ENCODE results near the gene NACC1. TPM values are rescaled to one million over a fixed set of nuclear protein-coding genes. Genes with fewer than 3 reads are reported as not detected.
A peak's percentile ranks its signal among the peaks of the same experiment; 100 is the strongest.

NACC1 gene
- polyA plus RNA-seq, 2 of the 4 experiments (the other 2 are of a cell fraction), result 26.1 to 37.9 TPM

GRCh38 chr19:13172346-13173138 is 54.5 kb downstream of the NACC1 start:
- ATAC-seq (peak; percentile 19 to 43; a peak in 4 of 6 replicates), FAIRE-seq (no peak), DNase-seq (ENCODE audit: low read depth in 1 of 2, low spot score in 1 of 2) (peak; percentile 60 to 91)
- ChIA-PET CTCF (no interaction called here), POLR2A (interaction anchor here (1.6 kb wide), 1 partner anchor 10 kb away, joined by 3 read pairs; no protein-coding TSS in a partner anchor)
- no peak overlapping the region for H3K4me3 ChIP-seq
- TF ChIP-seq FOSL2 (IDR thresholded peaks at IDR 0.05), result 0 out of 2 replicates have a peak, but pooled peaks have one; percentile 29
- TF ChIP-seq FOSL2 (CRISPR knock-in tag; IDR thresholded peaks at IDR 0.05), result peak; percentile 80
- TF ChIP-seq SMC3 (IDR thresholded peaks at IDR 0.05), result 0 out of 3 replicates have a peak, but pooled peaks have one; percentile 7
- TF ChIP-seq RAD21 (conservative IDR thresholded peaks at IDR 0.05 in 1 of 2, IDR thresholded peaks at IDR 0.05 in 1 of 2), result 0 out of 5 replicates have a peak, but pooled peaks of 1 of the 2 experiments have one; percentile 7
- peak in 1 of 2 experiments; percentile 32; a peak in 1 of 5 replicates for TF ChIP-seq JUN (IDR thresholded peaks at IDR 0.05)
- TF ChIP-seq HES2 (IDR thresholded peaks at IDR 0.05), result no peak
- no peak for TF ChIP-seq HEYL (CRISPR knock-in tag; IDR thresholded peaks at IDR 0.05)
- peak; percentile 95 for TF ChIP-seq GATA3 (IDR thresholded peaks at IDR 0.05; ENCODE audit: borderline replicate concordance)
- WGBS (ENCODE audit: missing lambda C conversion rate), result 6% methylated on average over 14 of the region's 18 CpGs
- H3K4me1 ChIP-seq, result peaks cover 54% of the 10 kb centered on the region
- peak overlapping the region; percentile 100 for H3K27ac ChIP-seq
- peak overlapping the region; percentile 51 for H3K4me2 ChIP-seq
- H3K9me3 ChIP-seq, result no peaks in the 10 kb centered on the region

DNA sequence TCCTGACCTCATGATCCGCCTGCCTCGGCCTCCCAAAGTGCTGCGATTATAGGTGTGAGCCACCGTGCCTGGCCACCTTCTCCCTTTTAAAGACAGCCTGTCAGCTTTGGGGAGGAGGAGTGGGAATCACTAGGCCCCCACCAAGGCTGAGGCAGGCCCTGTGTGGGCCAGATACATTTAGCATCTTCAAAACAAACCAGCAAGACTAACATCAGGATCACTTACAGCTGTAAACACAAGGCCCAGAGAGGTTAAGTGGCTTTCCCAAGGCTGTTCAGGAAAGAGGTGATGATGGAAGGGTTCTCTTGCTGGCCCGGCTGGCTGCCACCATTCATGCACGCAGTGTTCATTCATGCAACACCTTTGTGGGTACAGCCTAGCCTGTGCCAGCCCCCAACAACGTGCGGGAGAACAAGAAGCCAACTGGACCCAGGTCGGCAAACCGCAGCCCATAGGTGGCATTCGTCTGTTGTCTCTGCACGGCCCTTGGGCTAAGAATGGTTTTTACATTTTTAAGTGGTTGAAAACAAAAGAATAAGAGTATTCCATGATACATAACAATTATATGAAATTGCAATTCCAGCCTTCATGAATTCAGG is 55.2 kb downstream of the NACC1 start:
- WGBS (ENCODE audit: missing lambda C conversion rate), result 81% methylated on average over 12 of the region's 12 CpGs
- Histone ChIP-seq H3K4me1 (peaks cover 50% of the 10 kb centered on the region), H3K27ac (peak overlapping the region; percentile 100), H3K9me3 (no peaks in the 10 kb centered on the region), H3K4me3 (no peak overlapping the region), H3K4me2 (peak overlapping the region; percentile 51)
- FAIRE-seq (no peak), ATAC-seq (no peak), DNase-seq (ENCODE audit: low read depth in 1 of 2, low spot score in 1 of 2) (no peak)
- POLR2A ChIA-PET, result interaction anchor here (1.6 kb wide), 1 partner anchor 10 kb away, joined by 3 read pairs; no protein-coding TSS in a partner anchor
- TF ChIP-seq ESRRA (IDR thresholded peaks at IDR 0.05; ENCODE audit: borderline replicate concordance, low read length) (no peak), ZSCAN20 (CRISPR knock-in tag; IDR thresholded peaks at IDR 0.05) (no peak), CEBPB (IDR thresholded peaks at IDR 0.05) (no peak), CBX2 (IDR thresholded peaks at IDR 0.05; ENCODE audit: borderline replicate concordance, low read depth) (no peak), MYC (IDR thresholded peaks at IDR 0.05; ENCODE audit: borderline replicate concordance, low read length) (no peak), KDM1A (IDR thresholded peaks at IDR 0.05; ENCODE audit: low read depth) (no peak)
- CTCF ChIA-PET, result no interaction called here

GRCh38 chr19:13176345-13176744 is 58.3 kb downstream of the NACC1 start:
- FAIRE-seq (no peak), ATAC-seq (no peak), DNase-seq (ENCODE audit: low read depth in 1 of 2, low spot score in 1 of 2) (no peak)
- H3K9me3 ChIP-seq, result no peaks in the 10 kb centered on the region
- no peak overlapping the region for H3K4me2 ChIP-seq
- 75% methylated on average over 8 of the region's 8 CpGs for WGBS (ENCODE audit: missing lambda C conversion rate)
- POLR2A ChIA-PET, result no interaction called here
- H3K4me1 ChIP-seq, result peaks cover 20% of the 10 kb centered on the region
- TF ChIP-seq MYC (IDR thresholded peaks at IDR 0.05; ENCODE audit: borderline replicate concordance, low read length), result no peak
- TF ChIP-seq CEBPB (IDR thresholded peaks at IDR 0.05), result no peak
- no peak for TF ChIP-seq HOXA7 (CRISPR knock-in tag; IDR thresholded peaks at IDR 0.05)
- no peak for TF ChIP-seq RARB (CRISPR knock-in tag; IDR thresholded peaks at IDR 0.05)
- TF ChIP-seq SREBF2 (IDR thresholded peaks at IDR 0.05), result no peak
- TF ChIP-seq RCOR1 (IDR thresholded peaks at IDR 0.05; ENCODE audit: low read depth, low read length), result no peak
- TF ChIP-seq ESRRA (IDR thresholded peaks at IDR 0.05; ENCODE audit: borderline replicate concordance, low read length), result no peak
- TF ChIP-seq ZC3H11A (IDR thresholded peaks at IDR 0.05), result no peak
- no peak for TF ChIP-seq ZFP36 (IDR thresholded peaks at IDR 0.05; ENCODE audit: borderline replicate concordance, partially characterized antibody)
- no peak for TF ChIP-seq MAX (IDR thresholded peaks at IDR 0.05)
- TF ChIP-seq HDAC2 (IDR thresholded peaks at IDR 0.05), result no peak
- no peak for TF ChIP-seq POLR2A (IDR thresholded peaks at IDR 0.05; ENCODE audit: low read length)
- no peak for TF ChIP-seq GATA3 (IDR thresholded peaks at IDR 0.05; ENCODE audit: borderline replicate concordance)
- TF ChIP-seq ZSCAN20 (CRISPR knock-in tag; IDR thresholded peaks at IDR 0.05), result no peak
- TF ChIP-seq TP53 (CRISPR knock-in tag; IDR thresholded peaks at IDR 0.05), result no peak
- no peak for TF ChIP-seq CTCF (IDR thresholded peaks at IDR 0.05)
- TF ChIP-seq CBX2 (IDR thresholded peaks at IDR 0.05; ENCODE audit: borderline replicate concordance, low read depth), result no peak
- no peak for TF ChIP-seq NFE2L2 (conservative IDR thresholded peaks at IDR 0.05; ENCODE audit: low read length)
- no peak for TF ChIP-seq HES2 (IDR thresholded peaks at IDR 0.05)
- CTCF ChIA-PET, result interaction anchor here (0.6 kb wide), 1 partner anchor 191 kb away, joined by 3 read pairs; no protein-coding TSS in a partner anchor
- H3K27ac ChIP-seq, result no peak overlapping the region
- H3K4me3 ChIP-seq, result no peak overlapping the region
